ENCODE measurements around the gene CAMSAP1.
"Not testable (repeated sequence)": the region's sequence is repeated elsewhere in the genome, so short reads cannot be mapped to it uniquely, and the experiment has no call there.

The CAMSAP1 gene

DNA sequence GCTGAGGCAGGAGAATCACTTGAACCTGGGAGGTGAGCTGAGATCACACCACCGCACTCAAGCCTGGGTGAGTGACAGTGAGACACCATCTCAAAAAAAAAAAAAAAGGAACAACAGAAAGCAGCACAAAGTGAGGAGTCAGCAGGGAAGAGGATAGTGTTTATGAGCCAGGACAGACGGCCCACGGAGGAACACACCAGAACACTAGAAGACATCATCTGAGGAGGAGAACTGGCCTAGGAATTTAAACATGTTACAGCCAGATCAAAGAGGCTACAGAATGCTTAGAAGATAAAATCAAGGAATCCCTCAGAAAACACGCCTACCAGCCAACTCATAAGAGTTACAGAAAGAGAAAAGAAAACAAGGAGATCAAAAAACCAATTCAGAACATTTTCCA, 41.6 kb upstream of the CAMSAP1 start:
- Histone ChIP-seq H3K9me3 (ENCODE audit: severe bottlenecking) (no peaks in the 10 kb centered on the region), H3K27ac (ENCODE audit: poor library complexity, severe bottlenecking) (no peak overlapping the region), H3K27me3 (ENCODE audit: insufficient read depth, poor library complexity, severe bottlenecking) (no peaks in the 10 kb centered on the region), H3K4me3 (ENCODE audit: severe bottlenecking) (no peak overlapping the region), H3K4me1 (ENCODE audit: insufficient read depth, poor library complexity, severe bottlenecking) (peaks cover 24% of the 10 kb centered on the region), H3K36me3 (ENCODE audit: low read depth) (peaks cover 70% of the 10 kb centered on the region)
- DNase-seq (ENCODE audit: low spot score): no peak
- TF ChIP-seq, protein P1, sequence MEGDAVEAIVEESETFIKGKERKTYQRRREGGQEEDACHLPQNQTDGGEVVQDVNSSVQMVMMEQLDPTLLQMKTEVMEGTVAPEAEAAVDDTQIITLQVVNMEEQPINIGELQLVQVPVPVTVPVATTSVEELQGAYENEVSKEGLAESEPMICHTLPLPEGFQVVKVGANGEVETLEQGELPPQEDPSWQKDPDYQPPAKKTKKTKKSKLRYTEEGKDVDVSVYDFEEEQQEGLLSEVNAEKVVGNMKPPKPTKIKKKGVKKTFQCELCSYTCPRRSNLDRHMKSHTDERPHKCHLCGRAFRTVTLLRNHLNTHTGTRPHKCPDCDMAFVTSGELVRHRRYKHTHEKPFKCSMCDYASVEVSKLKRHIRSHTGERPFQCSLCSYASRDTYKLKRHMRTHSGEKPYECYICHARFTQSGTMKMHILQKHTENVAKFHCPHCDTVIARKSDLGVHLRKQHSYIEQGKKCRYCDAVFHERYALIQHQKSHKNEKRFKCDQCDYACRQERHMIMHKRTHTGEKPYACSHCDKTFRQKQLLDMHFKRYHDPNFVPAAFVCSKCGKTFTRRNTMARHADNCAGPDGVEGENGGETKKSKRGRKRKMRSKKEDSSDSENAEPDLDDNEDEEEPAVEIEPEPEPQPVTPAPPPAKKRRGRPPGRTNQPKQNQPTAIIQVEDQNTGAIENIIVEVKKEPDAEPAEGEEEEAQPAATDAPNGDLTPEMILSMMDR (IDR thresholded peaks at IDR 0.05; ENCODE audit: poor library complexity, severe bottlenecking): no peak
- no peak for ATAC-seq (ENCODE audit: low read depth)

DNA sequence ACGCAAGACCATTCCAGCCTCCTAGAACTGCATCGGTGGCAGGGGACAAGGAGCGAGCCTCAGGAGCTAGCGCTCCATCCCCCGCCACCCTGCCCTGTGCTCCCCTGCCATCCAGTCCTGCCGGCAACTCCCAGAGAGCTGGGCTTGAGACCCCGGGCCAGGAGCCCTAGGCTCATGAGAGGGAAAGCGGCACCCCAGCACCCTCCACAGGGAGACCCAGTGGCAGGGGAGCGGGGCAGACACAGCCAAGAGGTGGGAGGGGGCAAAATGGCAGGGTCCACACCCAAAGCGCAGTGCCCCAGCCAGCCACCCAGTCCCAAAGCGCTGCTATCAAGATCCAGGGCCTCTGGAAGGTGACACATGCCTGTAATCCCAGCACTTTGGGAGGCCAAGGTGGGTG, 41.1 kb upstream of the CAMSAP1 start:
- Histone ChIP-seq H3K4me3 (ENCODE audit: severe bottlenecking) (no peak overlapping the region), H3K4me1 (ENCODE audit: insufficient read depth, poor library complexity, severe bottlenecking) (peaks cover 24% of the 10 kb centered on the region), H3K27ac (ENCODE audit: poor library complexity, severe bottlenecking) (no peak overlapping the region), H3K27me3 (ENCODE audit: insufficient read depth, poor library complexity, severe bottlenecking) (no peaks in the 10 kb centered on the region), H3K9me3 (ENCODE audit: severe bottlenecking) (no peaks in the 10 kb centered on the region), H3K36me3 (ENCODE audit: low read depth) (peaks cover 72% of the 10 kb centered on the region)
- TF ChIP-seq, protein P1 (IDR thresholded peaks at IDR 0.05; ENCODE audit: poor library complexity, severe bottlenecking): no peak
- DNase-seq (ENCODE audit: low spot score) (peak; percentile 42), ATAC-seq (ENCODE audit: low read depth) (no peak)

DNA sequence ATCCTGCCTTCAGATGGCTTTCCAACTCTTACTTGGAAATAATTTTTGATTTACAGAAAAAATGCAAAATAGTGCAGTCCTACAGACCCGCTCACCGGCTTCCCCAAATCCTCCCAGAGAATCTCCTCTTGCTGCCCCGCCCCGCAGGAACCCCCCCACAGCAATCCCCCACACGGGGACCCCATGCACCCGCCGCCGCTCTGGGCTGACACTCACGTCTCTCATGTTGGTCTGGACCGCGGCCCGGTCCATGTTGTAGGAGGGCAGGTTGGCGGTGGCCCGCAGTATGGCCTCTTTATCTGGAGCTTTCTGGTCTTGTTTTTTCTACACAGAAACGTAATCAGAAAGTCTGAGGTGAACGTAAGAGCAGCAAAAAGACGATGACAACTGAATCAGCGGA, 40.2 kb upstream of the CAMSAP1 start:
- DNase-seq (ENCODE audit: low spot score) (peak; percentile 52), ATAC-seq (ENCODE audit: low read depth) (no peak)
- peaks cover 20% of the 10 kb centered on the region for H3K4me1 ChIP-seq (ENCODE audit: insufficient read depth, poor library complexity, severe bottlenecking)
- no peak overlapping the region for H3K4me3 ChIP-seq (ENCODE audit: severe bottlenecking)
- no peak overlapping the region for H3K27ac ChIP-seq (ENCODE audit: poor library complexity, severe bottlenecking)
- no peaks in the 10 kb centered on the region for H3K9me3 ChIP-seq (ENCODE audit: severe bottlenecking)
- H3K36me3 ChIP-seq (ENCODE audit: low read depth): peaks cover 63% of the 10 kb centered on the region
- TF ChIP-seq, protein P1 (IDR thresholded peaks at IDR 0.05; ENCODE audit: poor library complexity, severe bottlenecking): no peak
- H3K27me3 ChIP-seq (ENCODE audit: insufficient read depth, poor library complexity, severe bottlenecking): no peaks in the 10 kb centered on the region

DNA sequence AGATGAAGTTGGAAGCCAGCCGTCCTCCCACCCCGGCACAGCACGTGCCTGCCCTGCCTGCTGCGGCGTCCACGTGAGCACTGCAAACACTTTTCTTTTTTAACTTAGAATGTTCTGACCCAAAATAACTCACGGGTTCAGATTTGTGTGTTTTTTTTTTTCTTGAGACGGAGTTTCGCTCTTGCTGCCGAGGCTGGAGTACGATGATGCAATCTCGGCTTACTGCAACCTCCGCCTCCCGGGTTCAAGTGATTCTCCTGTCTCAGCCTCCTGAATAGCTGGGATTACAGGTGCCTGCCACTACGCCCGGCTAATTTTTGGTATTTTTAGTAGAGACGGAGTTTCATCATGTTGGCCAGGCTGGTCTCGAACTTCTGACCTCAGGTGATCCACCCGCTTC, 39.8 kb upstream of the CAMSAP1 start:
- peaks cover 62% of the 10 kb centered on the region for H3K36me3 ChIP-seq (ENCODE audit: low read depth)
- not testable (repeated sequence) for H3K4me3 ChIP-seq (ENCODE audit: severe bottlenecking); H3K27ac ChIP-seq (ENCODE audit: poor library complexity, severe bottlenecking); DNase-seq (ENCODE audit: low spot score); ATAC-seq (ENCODE audit: low read depth); H3K9me3 ChIP-seq (ENCODE audit: severe bottlenecking); H3K27me3 ChIP-seq (ENCODE audit: insufficient read depth, poor library complexity, severe bottlenecking)
- peaks cover 15% of the 10 kb centered on the region for H3K4me1 ChIP-seq (ENCODE audit: insufficient read depth, poor library complexity, severe bottlenecking)

DNA sequence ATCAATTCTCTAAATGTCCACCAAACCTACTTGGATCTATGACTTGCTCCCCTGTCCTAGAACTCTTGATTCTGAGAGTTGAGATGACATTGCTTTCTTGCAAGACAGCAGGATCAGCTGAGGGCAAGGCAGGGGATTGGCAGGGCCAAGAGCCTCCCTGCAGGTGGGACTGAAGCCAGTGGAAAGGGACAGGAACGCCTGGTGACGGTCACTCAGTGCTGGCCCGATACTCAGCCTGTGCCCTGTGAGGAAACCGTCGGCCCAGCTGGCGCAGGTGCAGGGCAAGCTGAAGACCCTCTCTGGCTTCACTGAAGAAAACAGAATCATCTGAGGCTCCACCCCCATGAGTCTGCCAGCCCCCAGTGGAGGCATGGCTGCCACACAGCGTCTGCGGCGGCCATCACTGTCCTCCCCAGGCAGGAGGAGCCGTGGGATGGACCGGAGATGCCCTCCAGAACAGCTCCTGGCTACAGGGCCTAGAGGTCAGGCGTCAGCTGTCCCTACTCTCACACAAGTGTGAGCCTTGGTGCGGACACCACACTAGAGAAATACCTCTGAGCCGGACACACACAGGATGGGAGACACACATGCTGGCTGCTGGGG, 39.1 kb upstream of the CAMSAP1 start:
- ATAC-seq (ENCODE audit: low read depth): no peak
- Histone ChIP-seq H3K4me1 (ENCODE audit: insufficient read depth, poor library complexity, severe bottlenecking) (peaks cover 9% of the 10 kb centered on the region), H3K27ac (ENCODE audit: poor library complexity, severe bottlenecking) (no peak overlapping the region), H3K27me3 (ENCODE audit: insufficient read depth, poor library complexity, severe bottlenecking) (no peaks in the 10 kb centered on the region), H3K4me3 (ENCODE audit: severe bottlenecking) (no peak overlapping the region), H3K9me3 (ENCODE audit: severe bottlenecking) (no peaks in the 10 kb centered on the region), H3K36me3 (ENCODE audit: low read depth) (peaks cover 65% of the 10 kb centered on the region)
- DNase-seq (ENCODE audit: low spot score): peak; percentile 38
- TF ChIP-seq, protein P1 (IDR thresholded peaks at IDR 0.05; ENCODE audit: poor library complexity, severe bottlenecking): no peak

Measured in RWPE2 (cell line).